GM21825 (cell line): ENCODE results near the gene SRPK2.
"Not testable (repeated sequence)": the region's sequence is repeated elsewhere in the genome, so short reads cannot be mapped to it uniquely, and the experiment has no call there.

Experiments
- ATAC-seq: cut with Tn5 transposase; IDR thresholded peaks from one replicate; pipeline ENCODE4 v1.9.1; 2021; ENCODE audit warnings: mild to moderate bottlenecking, moderate library complexity; ENCODE audit not compliant: unreplicated experiment

SRPK2 gene

GRCh38 chr7:105268511-105269392, 120.0 kb downstream of the SRPK2 start:
- ATAC-seq = peak; percentile 65

- ATAC-seq = no peak
Measured at GRCh38 chr7:105268056-105268455, 120.7 kb downstream of the SRPK2 start.

GRCh38 chr7:105267244-105267643, 121.5 kb downstream of the SRPK2 start:
- ATAC-seq = no peak

GRCh38 chr7:105264707-105265106, 124.0 kb downstream of the SRPK2 start:
- no peak for ATAC-seq

- no peak for ATAC-seq
Measured at GRCh38 chr7:105261689-105262088, 127.0 kb downstream of the SRPK2 start.

- ATAC-seq = not testable (repeated sequence)
Measured at GRCh38 chr7:105260201-105260871, 128.4 kb downstream of the SRPK2 start.

- ATAC-seq = not testable (repeated sequence)
Measured at GRCh38 chr7:105258919-105259318, 129.8 kb downstream of the SRPK2 start.

GRCh38 chr7:105257338-105257737, 131.4 kb downstream of the SRPK2 start:
- no peak for ATAC-seq

- ATAC-seq = no peak
Measured at GRCh38 chr7:105256761-105257231, 131.9 kb downstream of the SRPK2 start.

- ATAC-seq = no peak
Measured at GRCh38 chr7:105250706-105251105, 138.0 kb downstream of the SRPK2 start.

- no peak for ATAC-seq
Measured at GRCh38 chr7:105250239-105250638, 138.5 kb downstream of the SRPK2 start.

GRCh38 chr7:105249216-105249615, 139.5 kb downstream of the SRPK2 start:
- no peak for ATAC-seq

GRCh38 chr7:105246679-105247078, 142.0 kb downstream of the SRPK2 start:
- no peak for ATAC-seq

- ATAC-seq = no peak
Measured at GRCh38 chr7:105246256-105246655, 142.5 kb downstream of the SRPK2 start.

GRCh38 chr7:105245398-105246114, 143.2 kb downstream of the SRPK2 start:
- ATAC-seq = peak; percentile 54

GRCh38 chr7:105244594-105244993, 144.1 kb downstream of the SRPK2 start:
- ATAC-seq = no peak

GRCh38 chr7:105241198-105241597, 147.5 kb downstream of the SRPK2 start:
- no peak for ATAC-seq

- no peak for ATAC-seq
Measured at GRCh38 chr7:105238198-105238765, 150.4 kb downstream of the SRPK2 start.

GRCh38 chr7:105234886-105235285, 153.8 kb downstream of the SRPK2 start:
- no peak for ATAC-seq

GRCh38 chr7:105232829-105233291, 155.9 kb downstream of the SRPK2 start:
- ATAC-seq = not testable (repeated sequence)

GRCh38 chr7:105230486-105230885, 158.2 kb downstream of the SRPK2 start:
- no peak for ATAC-seq
